ENCODE measurements around the gene PROSER2.

The PROSER2 gene

DNA sequence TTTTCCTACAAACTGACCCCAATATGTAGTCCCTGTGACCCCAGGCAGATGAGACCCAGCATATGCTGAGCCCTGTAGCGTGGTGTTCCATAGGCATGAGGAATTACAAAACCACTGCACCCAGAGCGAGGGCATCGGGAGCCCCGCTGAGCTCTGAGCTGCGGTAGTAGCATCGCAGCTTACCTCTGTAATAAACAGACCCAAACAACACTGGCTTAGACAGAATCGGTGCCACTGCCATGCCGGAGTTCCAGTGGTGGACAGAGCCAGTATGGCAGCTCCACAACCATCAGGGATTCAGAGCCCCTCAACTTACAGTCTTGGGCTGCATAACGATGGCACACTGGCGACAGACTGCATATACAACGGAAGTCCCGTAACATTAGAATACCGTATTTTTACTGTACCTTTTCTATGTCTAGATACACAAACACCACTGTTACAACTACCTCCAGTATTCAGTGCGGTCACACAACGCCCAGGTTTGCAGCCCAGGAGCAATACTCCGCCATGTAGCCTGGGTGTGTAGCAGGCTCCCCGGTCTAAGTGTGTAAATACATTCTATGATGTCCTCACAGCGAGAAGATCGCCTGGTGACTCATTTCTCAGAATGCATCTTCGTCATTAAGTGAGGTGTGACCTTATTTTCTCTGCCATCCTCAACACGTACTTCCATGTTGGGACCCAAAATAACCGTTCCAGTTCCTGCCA is 68.8 kb downstream of the PROSER2 start:
- no peaks in the 10 kb centered on the region for H3K36me3 ChIP-seq (replicated peaks; ENCODE audit: low read depth, low read length)
- H3K9ac ChIP-seq (ENCODE audit: low read length): no peak overlapping the region
- no peak overlapping the region for H2AFZ ChIP-seq (ENCODE audit: low read depth, low read length)
- peaks cover 8% of the 10 kb centered on the region for H3K4me1 ChIP-seq (ENCODE audit: low read length)
- no peak overlapping the region for H3K4me3 ChIP-seq (ENCODE audit: low read length)
- no peak for TF ChIP-seq EZH2phosphoT487 (IDR thresholded peaks at IDR 0.05; ENCODE audit: low read depth)
- TF ChIP-seq, protein P1, sequence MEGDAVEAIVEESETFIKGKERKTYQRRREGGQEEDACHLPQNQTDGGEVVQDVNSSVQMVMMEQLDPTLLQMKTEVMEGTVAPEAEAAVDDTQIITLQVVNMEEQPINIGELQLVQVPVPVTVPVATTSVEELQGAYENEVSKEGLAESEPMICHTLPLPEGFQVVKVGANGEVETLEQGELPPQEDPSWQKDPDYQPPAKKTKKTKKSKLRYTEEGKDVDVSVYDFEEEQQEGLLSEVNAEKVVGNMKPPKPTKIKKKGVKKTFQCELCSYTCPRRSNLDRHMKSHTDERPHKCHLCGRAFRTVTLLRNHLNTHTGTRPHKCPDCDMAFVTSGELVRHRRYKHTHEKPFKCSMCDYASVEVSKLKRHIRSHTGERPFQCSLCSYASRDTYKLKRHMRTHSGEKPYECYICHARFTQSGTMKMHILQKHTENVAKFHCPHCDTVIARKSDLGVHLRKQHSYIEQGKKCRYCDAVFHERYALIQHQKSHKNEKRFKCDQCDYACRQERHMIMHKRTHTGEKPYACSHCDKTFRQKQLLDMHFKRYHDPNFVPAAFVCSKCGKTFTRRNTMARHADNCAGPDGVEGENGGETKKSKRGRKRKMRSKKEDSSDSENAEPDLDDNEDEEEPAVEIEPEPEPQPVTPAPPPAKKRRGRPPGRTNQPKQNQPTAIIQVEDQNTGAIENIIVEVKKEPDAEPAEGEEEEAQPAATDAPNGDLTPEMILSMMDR (IDR thresholded peaks at IDR 0.05; ENCODE audit: low read depth, low read length): no peak
- H4K20me1 ChIP-seq (ENCODE audit: insufficient read depth, low read length): no peaks in the 10 kb centered on the region
- H3K27me3 ChIP-seq (ENCODE audit: low read depth, low read length): no peaks in the 10 kb centered on the region
- no peak overlapping the region for H3K27ac ChIP-seq (ENCODE audit: low read length)
- no peaks in the 10 kb centered on the region for H3K9me3 ChIP-seq (ENCODE audit: insufficient read depth, low read length)
- no peaks in the 10 kb centered on the region for H3K79me2 ChIP-seq (ENCODE audit: low read length)
- no peak overlapping the region for H3K4me2 ChIP-seq (ENCODE audit: low read length)

DNA sequence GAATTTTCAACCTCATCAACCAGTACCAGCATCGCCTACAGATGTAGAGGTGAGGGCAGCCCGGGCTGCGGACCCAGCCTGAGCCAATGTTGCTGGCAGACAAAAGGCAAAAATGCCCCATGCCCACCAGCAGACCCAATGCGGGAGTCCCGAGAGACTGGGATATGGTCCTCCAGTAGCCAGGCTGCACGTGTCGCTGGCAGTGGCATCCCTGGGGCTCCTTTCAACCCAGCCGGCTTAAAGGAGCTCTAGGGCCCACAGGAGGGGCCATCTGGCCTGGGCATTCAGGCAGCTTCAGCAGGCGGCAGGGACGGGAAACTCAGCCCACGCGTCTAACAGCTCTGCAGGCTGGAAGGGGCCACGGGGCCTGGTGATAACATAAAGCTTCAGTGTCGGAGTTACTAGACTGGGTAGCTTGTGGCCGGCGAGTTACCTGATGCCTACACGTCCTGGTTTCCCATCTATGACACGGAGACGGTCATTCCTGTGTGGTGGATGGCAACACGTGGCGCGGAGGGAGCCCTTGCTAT is 70.7 kb downstream of the PROSER2 start:
- Histone ChIP-seq H3K9me3 (ENCODE audit: insufficient read depth, low read length) (no peaks in the 10 kb centered on the region), H3K79me2 (ENCODE audit: low read length) (no peaks in the 10 kb centered on the region), H3K4me2 (ENCODE audit: low read length) (no peak overlapping the region), H3K4me1 (ENCODE audit: low read length) (no peaks in the 10 kb centered on the region), H3K4me3 (ENCODE audit: low read length) (no peak overlapping the region), H3K9ac (ENCODE audit: low read length) (no peak overlapping the region), H4K20me1 (ENCODE audit: insufficient read depth, low read length) (no peaks in the 10 kb centered on the region), H2AFZ (ENCODE audit: low read depth, low read length) (no peak overlapping the region), H3K27me3 (ENCODE audit: low read depth, low read length) (no peaks in the 10 kb centered on the region), H3K27ac (ENCODE audit: low read length) (no peak overlapping the region), H3K36me3 (replicated peaks; ENCODE audit: low read depth, low read length) (no peaks in the 10 kb centered on the region)
- no peak for TF ChIP-seq EZH2phosphoT487 (IDR thresholded peaks at IDR 0.05; ENCODE audit: low read depth)
- TF ChIP-seq, protein P1 (IDR thresholded peaks at IDR 0.05; ENCODE audit: low read depth, low read length): no peak

DNA sequence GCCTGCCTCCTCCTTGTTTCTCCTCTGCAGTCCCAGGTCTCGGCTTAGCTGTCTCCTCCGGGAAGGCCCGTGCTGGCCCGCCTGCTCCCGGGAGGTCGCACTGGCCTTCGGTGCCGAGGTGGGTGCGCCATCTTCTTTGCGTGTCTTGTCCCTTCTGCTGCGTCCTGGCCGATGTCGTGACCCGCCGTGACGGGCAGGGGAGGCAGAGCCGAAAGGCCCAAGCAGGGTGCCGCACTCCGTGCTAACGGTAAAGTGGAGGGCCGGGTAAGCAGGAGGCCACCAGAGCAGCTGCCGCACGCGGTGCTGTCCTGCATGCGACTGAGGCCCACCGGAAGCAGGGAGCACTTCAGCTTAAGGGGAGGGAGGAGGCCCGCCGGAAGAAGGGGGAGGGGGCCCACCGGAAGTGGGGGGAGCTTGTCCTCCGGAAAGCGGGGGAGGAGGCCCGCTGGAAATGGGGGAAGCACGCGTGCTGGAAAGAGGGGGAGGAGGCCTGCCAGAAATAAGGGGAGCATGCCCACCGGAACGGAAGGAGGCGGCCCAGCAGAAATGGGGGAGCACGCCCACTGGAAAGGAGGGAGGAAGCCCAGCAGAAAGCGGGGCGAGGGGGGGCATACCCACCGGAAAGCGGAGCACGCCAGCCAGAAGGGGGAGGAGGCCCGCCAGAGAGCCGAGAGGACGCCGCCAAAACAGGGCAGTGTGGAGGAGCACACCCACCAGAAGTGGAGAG is 71.4 kb downstream of the PROSER2 start:
- H3K4me2 ChIP-seq (ENCODE audit: low read length): no peak overlapping the region
- H3K9ac ChIP-seq (ENCODE audit: low read length): no peak overlapping the region
- no peak overlapping the region for H2AFZ ChIP-seq (ENCODE audit: low read depth, low read length)
- no peaks in the 10 kb centered on the region for H3K4me1 ChIP-seq (ENCODE audit: low read length)
- no peak overlapping the region for H3K27ac ChIP-seq (ENCODE audit: low read length)
- H3K4me3 ChIP-seq (ENCODE audit: low read length): no peak overlapping the region
- H4K20me1 ChIP-seq (ENCODE audit: insufficient read depth, low read length): no peaks in the 10 kb centered on the region
- no peaks in the 10 kb centered on the region for H3K9me3 ChIP-seq (ENCODE audit: insufficient read depth, low read length)
- no peaks in the 10 kb centered on the region for H3K27me3 ChIP-seq (ENCODE audit: low read depth, low read length)
- H3K79me2 ChIP-seq (ENCODE audit: low read length): no peaks in the 10 kb centered on the region
- H3K36me3 ChIP-seq (replicated peaks; ENCODE audit: low read depth, low read length): no peaks in the 10 kb centered on the region
- TF ChIP-seq, protein P1 (IDR thresholded peaks at IDR 0.05; ENCODE audit: low read depth, low read length): no peak
- TF ChIP-seq EZH2phosphoT487 (IDR thresholded peaks at IDR 0.05; ENCODE audit: low read depth): no peak

DNA sequence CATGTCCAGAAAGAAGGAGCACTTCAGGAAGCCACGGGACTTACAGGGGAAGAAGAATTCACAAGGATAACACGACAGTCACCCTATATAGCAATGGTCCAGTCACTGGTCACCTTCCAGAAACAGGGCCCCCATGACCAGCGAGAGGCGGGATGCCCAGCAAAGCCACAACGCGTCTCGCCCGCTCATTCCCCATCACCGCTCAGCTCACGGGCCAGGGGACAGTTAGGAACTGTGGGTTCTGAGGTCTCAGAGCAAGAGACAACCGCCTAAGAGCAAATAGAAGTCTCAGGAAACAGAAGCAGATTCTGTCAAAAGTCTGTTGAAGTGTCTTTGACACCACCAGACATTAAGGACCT is 71.9 kb downstream of the PROSER2 start:
- Histone ChIP-seq H3K79me2 (ENCODE audit: low read length) (no peaks in the 10 kb centered on the region), H4K20me1 (ENCODE audit: insufficient read depth, low read length) (no peaks in the 10 kb centered on the region), H3K9ac (ENCODE audit: low read length) (no peak overlapping the region), H3K9me3 (ENCODE audit: insufficient read depth, low read length) (no peaks in the 10 kb centered on the region), H3K4me1 (ENCODE audit: low read length) (no peaks in the 10 kb centered on the region), H3K4me3 (ENCODE audit: low read length) (no peak overlapping the region), H3K36me3 (replicated peaks; ENCODE audit: low read depth, low read length) (no peaks in the 10 kb centered on the region), H2AFZ (ENCODE audit: low read depth, low read length) (no peak overlapping the region), H3K27me3 (ENCODE audit: low read depth, low read length) (no peaks in the 10 kb centered on the region), H3K27ac (ENCODE audit: low read length) (no peak overlapping the region), H3K4me2 (ENCODE audit: low read length) (no peak overlapping the region)
- TF ChIP-seq EZH2phosphoT487 (IDR thresholded peaks at IDR 0.05; ENCODE audit: low read depth): no peak
- TF ChIP-seq, protein P1 (IDR thresholded peaks at IDR 0.05; ENCODE audit: low read depth, low read length): no peak

Measured in OCI-LY3 (cell line).